Transverse colon (tissue), 3 donors: ENCODE measurements around the gene PRSS27.

ENCODE experiments used
- POLR2A ChIP-seq: fragments of 450-650 bp; IDR thresholded peaks from one replicate; pipeline ENCODE4 v1.6.1; 2016; ENCODE audit warnings: antibody characterized with exemption, mild to moderate bottlenecking, moderate library complexity
- TF ChIP-seq, protein P1 (sequence below), 5 experiments: fragments of 200-600 bp in 3 of 5; fragments of 450-650 bp in 2 of 5; sonication (generic) in 3 of 5; IDR thresholded peaks; 1 replicate in 2 of 5; 2 replicates in 3 of 5; pipeline ENCODE4 v1.5.1; 2016 to 2017; ENCODE audit warnings: antibody characterized with exemption in 5 of 5, inconsistent platforms in 3 of 5, mild to moderate bottlenecking in 2 of 5, moderate library complexity in 1 of 5

DNA sequence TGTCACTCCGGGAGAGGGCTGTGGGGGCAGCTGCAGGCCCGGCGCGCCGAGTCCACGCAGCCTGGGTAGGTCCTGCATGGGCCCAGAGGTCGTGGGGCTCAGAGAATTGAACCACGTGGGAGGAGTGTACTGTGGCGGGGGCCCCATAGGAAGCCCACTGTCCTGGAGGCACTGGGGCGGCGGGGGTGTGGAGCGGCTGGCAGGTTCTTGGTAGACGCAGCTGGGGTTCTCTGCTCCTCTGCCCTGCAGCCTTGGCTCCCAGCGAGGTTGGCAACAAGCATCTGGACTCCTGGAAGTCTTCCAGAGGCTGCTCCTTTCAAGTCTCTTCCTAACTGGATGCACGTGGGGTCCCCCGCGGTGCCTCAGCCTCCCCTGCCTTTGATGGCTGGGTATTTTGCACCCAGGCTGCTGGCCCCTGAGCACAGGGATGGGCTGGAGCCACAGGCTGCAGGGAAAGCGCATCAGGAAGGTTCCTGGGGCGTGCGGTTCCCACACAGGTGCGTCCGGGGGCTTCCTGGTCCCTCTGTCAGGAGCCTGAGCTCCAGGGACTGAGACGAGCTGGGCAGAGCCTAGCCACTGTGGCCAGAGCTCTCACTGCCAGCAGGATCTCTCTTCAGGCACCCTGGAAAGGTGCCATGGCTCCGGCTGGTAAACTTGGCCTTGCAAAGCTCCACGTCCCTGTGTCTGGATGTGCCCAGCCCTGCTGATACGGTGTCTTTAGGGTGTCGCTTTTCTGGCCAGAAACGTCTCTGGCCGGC lies 28.4 kb downstream of the PRSS27 start:
- TF ChIP-seq, protein P1, sequence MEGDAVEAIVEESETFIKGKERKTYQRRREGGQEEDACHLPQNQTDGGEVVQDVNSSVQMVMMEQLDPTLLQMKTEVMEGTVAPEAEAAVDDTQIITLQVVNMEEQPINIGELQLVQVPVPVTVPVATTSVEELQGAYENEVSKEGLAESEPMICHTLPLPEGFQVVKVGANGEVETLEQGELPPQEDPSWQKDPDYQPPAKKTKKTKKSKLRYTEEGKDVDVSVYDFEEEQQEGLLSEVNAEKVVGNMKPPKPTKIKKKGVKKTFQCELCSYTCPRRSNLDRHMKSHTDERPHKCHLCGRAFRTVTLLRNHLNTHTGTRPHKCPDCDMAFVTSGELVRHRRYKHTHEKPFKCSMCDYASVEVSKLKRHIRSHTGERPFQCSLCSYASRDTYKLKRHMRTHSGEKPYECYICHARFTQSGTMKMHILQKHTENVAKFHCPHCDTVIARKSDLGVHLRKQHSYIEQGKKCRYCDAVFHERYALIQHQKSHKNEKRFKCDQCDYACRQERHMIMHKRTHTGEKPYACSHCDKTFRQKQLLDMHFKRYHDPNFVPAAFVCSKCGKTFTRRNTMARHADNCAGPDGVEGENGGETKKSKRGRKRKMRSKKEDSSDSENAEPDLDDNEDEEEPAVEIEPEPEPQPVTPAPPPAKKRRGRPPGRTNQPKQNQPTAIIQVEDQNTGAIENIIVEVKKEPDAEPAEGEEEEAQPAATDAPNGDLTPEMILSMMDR (IDR thresholded peaks at IDR 0.05) = no peak
- TF ChIP-seq POLR2A = no peak
